GM12892 (cell line): ENCODE measurements around the gene PLXNC1.

Experiments
- POLR2A ChIP-seq: IDR thresholded peaks from 2 replicates; pipeline ENCODE4 v1.6.1; 2011; ENCODE audit warnings: low read depth, low read length, control low read depth
- POLR2AphosphoS5 ChIP-seq: IDR thresholded peaks from 2 replicates; pipeline ENCODE4 v1.6.1; 2011; ENCODE audit warnings: low read depth, low read length, control low read depth

DNA sequence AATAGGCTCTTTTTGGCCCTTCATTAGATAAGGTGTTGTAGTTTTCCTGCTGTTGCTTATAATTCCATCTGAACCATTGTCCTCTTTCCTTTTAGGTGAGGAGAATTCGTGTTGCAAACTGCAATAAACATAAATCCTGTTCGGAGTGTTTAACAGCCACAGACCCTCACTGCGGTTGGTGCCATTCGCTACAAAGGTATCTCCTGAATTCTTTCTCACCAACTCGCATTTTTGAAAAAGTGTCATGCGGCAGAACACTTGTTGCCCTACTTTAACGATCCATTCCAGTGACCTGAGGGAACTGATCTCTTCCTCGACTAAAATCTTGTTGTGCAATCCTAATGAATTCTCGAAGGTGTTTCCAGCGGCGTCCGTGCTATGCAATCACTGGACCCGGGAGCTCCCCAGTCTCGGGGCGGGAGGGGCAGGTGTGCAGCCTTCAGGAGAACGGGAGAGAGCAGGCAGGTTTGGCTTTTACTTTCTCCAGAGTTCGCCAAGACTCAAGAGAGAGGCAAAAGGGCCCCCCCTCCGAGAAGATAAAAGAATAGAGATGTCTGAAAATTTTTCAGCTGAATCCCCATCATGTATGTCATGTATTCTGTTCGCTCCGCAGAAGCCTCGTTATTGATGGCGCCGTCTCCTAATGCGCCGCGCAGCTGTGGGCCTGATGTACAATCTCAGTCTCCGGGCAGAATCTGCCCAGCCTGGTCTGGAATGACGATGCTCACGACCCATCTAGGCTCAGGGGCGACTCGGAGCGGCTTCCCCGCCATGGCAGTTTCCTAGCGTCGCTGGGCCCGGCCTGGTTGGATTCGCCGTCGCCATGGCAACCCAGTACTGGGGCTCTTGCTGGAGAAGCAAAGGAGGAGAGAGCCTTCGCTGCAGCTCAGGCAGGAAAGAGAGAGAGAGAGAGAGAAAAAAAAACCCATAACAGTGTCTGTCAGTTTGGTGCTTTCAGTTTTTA, 38.2 kb downstream of the PLXNC1 start:
- no peak for TF ChIP-seq POLR2A
- no peak for TF ChIP-seq POLR2AphosphoS5
